Hepatocyte (in vitro differentiated cells): ENCODE results near the gene TRMT2B. TPM values are rescaled to one million over a fixed set of nuclear protein-coding genes. Genes with fewer than 3 reads are reported as not detected.
"Not testable (repeated sequence)": the region's sequence is repeated elsewhere in the genome, so short reads cannot be mapped to it uniquely, and the experiment has no call there.

Experiments used
- DNase-seq: peaks from one replicate; pipeline ENCODE4 v3.0.0-alpha.2; 2016; ENCODE audit warnings: low spot score
- H2AFZ ChIP-seq: fragments of 200-600 bp; sonication (generic); 2 replicates; pipeline ENCODE4 v1.6.0; 2016; ENCODE audit warnings: antibody characterized with exemption, mild to moderate bottlenecking
- H3K27ac ChIP-seq: fragments of 200-600 bp; sonication (generic); 2 replicates; pipeline ENCODE4 v1.5.1; 2016; ENCODE audit warnings: mild to moderate bottlenecking
- H3K27me3 ChIP-seq: fragments of 200-600 bp; sonication (generic); 2 replicates; pipeline ENCODE4 v1.6.1; 2016
- H3K36me3 ChIP-seq: fragments of 200-600 bp; sonication (generic); replicated peaks from 2 replicates; pipeline ENCODE4 v1.5.1; 2016; ENCODE audit warnings: low read depth; ENCODE audit not compliant: insufficient read depth
- H3K4me1 ChIP-seq: fragments of 200-600 bp; sonication (generic); 2 replicates; pipeline ENCODE4 v1.5.1; 2016; ENCODE audit warnings: mild to moderate bottlenecking, moderate library complexity; ENCODE audit not compliant: insufficient read depth
- H3K4me2 ChIP-seq: fragments of 200-600 bp; sonication (generic); 2 replicates; pipeline ENCODE4 v1.6.0; 2016
- H3K4me3 ChIP-seq: fragments of 200-600 bp; sonication (generic); 2 replicates; pipeline ENCODE4 v1.5.1; 2016; ENCODE audit warnings: mild to moderate bottlenecking
- H3K79me2 ChIP-seq: fragments of 200-600 bp; sonication (generic); 2 replicates; pipeline ENCODE4 v1.6.0; 2017; ENCODE audit warnings: mild to moderate bottlenecking
- H3K9me2 ChIP-seq: fragments of 200-600 bp; sonication (generic); replicated peaks from 2 replicates; pipeline ENCODE4 v1.6.0; 2017; ENCODE audit warnings: mild to moderate bottlenecking; ENCODE audit not compliant: insufficient read depth
- H3K9me3 ChIP-seq: fragments of 200-600 bp; sonication (generic); 2 replicates; pipeline ENCODE4 v1.5.1; 2016; ENCODE audit warnings: low read depth, mild to moderate bottlenecking
- H4K20me1 ChIP-seq: fragments of 200-600 bp; sonication (generic); 2 replicates; pipeline ENCODE4 v1.6.0; 2016; ENCODE audit warnings: mild to moderate bottlenecking; ENCODE audit not compliant: insufficient read depth, poor library complexity, severe bottlenecking
- EZH2 ChIP-seq: fragments of 200-600 bp; sonication (generic); IDR thresholded peaks from 2 replicates; pipeline ENCODE4 v1.6.1; 2016; ENCODE audit warnings: antibody characterized with exemption, mild to moderate bottlenecking, borderline replicate concordance
- EZH2phosphoT487 ChIP-seq: fragments of 200-600 bp; sonication (generic); IDR thresholded peaks from one replicate; pipeline ENCODE4 v1.6.1; 2018; ENCODE audit warnings: antibody characterized with exemption, mild to moderate bottlenecking, low read depth, moderate library complexity; ENCODE audit not compliant: unreplicated experiment, severe bottlenecking
- WGBS: methylation state at CpG from one replicate; pipeline ENCODE4 v1.1.6; 2016; ENCODE audit warnings: low lambda C conversion rate; ENCODE audit errors: missing lambda C conversion rate; 5-methylcytosine and 5-hydroxymethylcytosine counted together
- polyA plus RNA-seq: library from polyadenylated mRNA; unstranded; fragments of >200 nt; fragmentation: Nextera tagmentation; extraction: Ambion mirVana; gene quantifications from 2 replicates; pipeline ENCODE4 v1.2.1, GENCODE V29; 2016
- total RNA-seq: library from RNA; depleted of rRNA; stranded (reverse); fragments of >200 nt; gene quantifications from 2 replicates; pipeline ENCODE4 v1.2.3, GENCODE V29; 2014
- TF ChIP-seq, protein P1 (sequence below): fragments of 200-600 bp; sonication (generic); IDR thresholded peaks from 2 replicates; pipeline ENCODE4 v1.5.1; 2016; ENCODE audit warnings: antibody characterized with exemption, mild to moderate bottlenecking; ENCODE audit not compliant: poor library complexity

Gene TRMT2B
- total and polyA plus RNA-seq, 2 experiments from 2014 or later, result 7.4 to 11.6 TPM

DNA sequence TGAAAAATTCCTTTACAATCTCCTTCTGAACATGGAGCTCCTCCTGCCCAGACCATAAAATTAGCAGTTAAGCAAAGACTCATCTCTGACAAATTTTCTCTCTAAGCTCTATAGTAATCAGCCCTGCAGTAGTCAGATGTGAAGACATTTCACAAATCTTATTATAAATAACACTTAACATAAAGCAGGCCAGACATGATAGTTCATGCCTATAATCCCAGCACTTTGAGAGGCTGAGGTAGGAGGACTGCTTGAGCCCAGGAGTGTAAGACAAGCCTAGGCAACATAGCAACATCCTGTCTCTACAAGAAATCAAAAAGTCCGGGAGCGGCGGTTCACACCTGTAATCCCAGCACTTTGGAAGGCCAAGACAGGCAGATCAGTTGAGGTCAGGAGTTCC, 29.9 kb downstream of the TRMT2B start:
- H3K27ac ChIP-seq, result no peak overlapping the region

DNA sequence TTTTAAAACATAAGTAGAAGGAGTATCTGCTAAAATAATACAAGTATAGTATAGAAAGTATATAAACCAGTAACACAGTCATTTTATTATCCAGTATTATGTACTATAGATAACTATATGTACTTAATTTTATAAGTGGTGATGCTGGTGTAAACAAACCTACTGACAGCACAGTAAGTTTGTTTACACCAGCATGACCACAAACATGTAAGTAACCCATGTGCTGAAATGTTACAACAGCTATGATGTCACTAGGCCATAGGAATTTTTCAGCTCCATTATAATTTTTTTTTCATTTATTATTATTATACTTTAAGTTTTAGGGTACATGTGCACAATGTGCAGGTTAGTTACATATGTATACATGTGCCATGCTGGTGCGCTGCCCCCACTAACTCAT, 39.9 kb downstream of the TRMT2B start:
- not testable (repeated sequence) for DNase-seq, H3K36me3 ChIP-seq, H3K9me3 ChIP-seq, H3K27me3 ChIP-seq, H3K4me2 ChIP-seq, H4K20me1 ChIP-seq, H3K4me3 ChIP-seq, H3K4me1 ChIP-seq, H3K9me2 ChIP-seq, H3K79me2 ChIP-seq, H2AFZ ChIP-seq, H3K27ac ChIP-seq
- 100% methylated on average over 1 of the region's 1 CpG for WGBS

More for the DNA sequence above, 29.9 kb downstream of the TRMT2B start:
- Histone ChIP-seq H3K27me3 (no peaks in the 10 kb centered on the region), H3K4me3 (no peak overlapping the region), H3K36me3 (no peaks in the 10 kb centered on the region), H3K9me2 (no peaks in the 10 kb centered on the region), H4K20me1 (no peaks in the 10 kb centered on the region), H3K4me1 (no peaks in the 10 kb centered on the region), H3K9me3 (no peaks in the 10 kb centered on the region), H2AFZ (no peak overlapping the region), H3K4me2 (no peak overlapping the region), H3K79me2 (no peaks in the 10 kb centered on the region)
- WGBS, result 85% methylated on average over 3 of the region's 3 CpGs
- DNase-seq, result no peak
- TF ChIP-seq EZH2phosphoT487 (no peak), EZH2 (no peak)
- TF ChIP-seq, protein P1, sequence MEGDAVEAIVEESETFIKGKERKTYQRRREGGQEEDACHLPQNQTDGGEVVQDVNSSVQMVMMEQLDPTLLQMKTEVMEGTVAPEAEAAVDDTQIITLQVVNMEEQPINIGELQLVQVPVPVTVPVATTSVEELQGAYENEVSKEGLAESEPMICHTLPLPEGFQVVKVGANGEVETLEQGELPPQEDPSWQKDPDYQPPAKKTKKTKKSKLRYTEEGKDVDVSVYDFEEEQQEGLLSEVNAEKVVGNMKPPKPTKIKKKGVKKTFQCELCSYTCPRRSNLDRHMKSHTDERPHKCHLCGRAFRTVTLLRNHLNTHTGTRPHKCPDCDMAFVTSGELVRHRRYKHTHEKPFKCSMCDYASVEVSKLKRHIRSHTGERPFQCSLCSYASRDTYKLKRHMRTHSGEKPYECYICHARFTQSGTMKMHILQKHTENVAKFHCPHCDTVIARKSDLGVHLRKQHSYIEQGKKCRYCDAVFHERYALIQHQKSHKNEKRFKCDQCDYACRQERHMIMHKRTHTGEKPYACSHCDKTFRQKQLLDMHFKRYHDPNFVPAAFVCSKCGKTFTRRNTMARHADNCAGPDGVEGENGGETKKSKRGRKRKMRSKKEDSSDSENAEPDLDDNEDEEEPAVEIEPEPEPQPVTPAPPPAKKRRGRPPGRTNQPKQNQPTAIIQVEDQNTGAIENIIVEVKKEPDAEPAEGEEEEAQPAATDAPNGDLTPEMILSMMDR, result no peak

DNA sequence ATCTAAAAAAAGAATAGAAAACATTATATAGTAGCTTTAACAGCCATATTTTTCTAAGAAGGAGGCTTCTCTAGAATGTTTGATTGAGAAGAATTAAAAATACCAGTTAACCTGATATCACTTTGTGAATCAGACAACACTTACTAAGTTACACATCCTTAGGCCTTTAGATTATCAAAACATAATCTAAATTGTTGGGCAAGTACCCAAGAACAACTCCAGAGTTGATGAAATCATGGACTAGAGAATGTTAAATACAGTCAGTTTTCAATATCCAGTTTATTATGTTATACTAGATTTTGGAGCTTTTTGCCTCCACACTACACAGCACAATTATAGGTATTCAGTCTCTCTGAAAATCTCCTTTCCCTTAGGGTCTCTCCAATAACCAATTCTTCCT, 42.8 kb downstream of the TRMT2B start:
- no peak overlapping the region for H3K4me3 ChIP-seq
- DNase-seq, result no peak
- no peak overlapping the region for H3K27ac ChIP-seq
- H3K79me2 ChIP-seq, result no peaks in the 10 kb centered on the region
- no peaks in the 10 kb centered on the region for H4K20me1 ChIP-seq
- no peaks in the 10 kb centered on the region for H3K4me1 ChIP-seq
- H2AFZ ChIP-seq, result no peak overlapping the region
- no peaks in the 10 kb centered on the region for H3K36me3 ChIP-seq
- TF ChIP-seq EZH2phosphoT487 (no peak), EZH2 (no peak)
- TF ChIP-seq, protein P1, result no peak
- H3K27me3 ChIP-seq, result no peaks in the 10 kb centered on the region
- H3K9me3 ChIP-seq, result no peaks in the 10 kb centered on the region
- H3K4me2 ChIP-seq, result no peak overlapping the region
- H3K9me2 ChIP-seq, result no peaks in the 10 kb centered on the region

DNA sequence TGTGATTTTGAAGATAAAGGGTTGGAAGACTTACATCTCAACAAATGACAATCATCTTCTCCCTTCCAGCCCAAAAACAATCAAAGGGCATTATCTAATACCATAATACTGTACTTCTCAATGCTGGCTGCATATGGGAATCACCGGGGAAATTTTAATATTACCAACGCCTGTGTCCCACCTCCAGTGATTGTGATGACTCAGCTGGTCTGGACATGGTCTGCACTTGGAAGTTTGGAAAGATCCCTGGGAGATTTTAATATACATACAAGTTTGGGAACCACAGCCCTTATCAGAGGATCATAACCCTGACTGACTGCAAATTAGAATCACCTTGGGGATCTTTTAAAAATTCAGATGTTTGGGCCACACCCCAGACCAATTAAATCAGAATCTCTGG, 52.5 kb downstream of the TRMT2B start:
- no peak for DNase-seq
- no peaks in the 10 kb centered on the region for H3K4me1 ChIP-seq
- H2AFZ ChIP-seq, result no peak overlapping the region
- no peaks in the 10 kb centered on the region for H3K9me3 ChIP-seq
- no peaks in the 10 kb centered on the region for H4K20me1 ChIP-seq
- H3K79me2 ChIP-seq, result no peaks in the 10 kb centered on the region
- H3K27ac ChIP-seq, result no peak overlapping the region
- TF ChIP-seq, protein P1, result no peak
- TF ChIP-seq EZH2phosphoT487 (no peak), EZH2 (no peak)
- H3K4me3 ChIP-seq, result no peak overlapping the region
- no peak overlapping the region for H3K4me2 ChIP-seq
- WGBS, result 86% methylated on average over 2 of the region's 2 CpGs
- H3K27me3 ChIP-seq, result no peaks in the 10 kb centered on the region
- H3K9me2 ChIP-seq, result no peaks in the 10 kb centered on the region
- no peaks in the 10 kb centered on the region for H3K36me3 ChIP-seq
